Upper lobe of right lung (tissue), 1 donor: ENCODE data around the gene PIK3C3. TPM values are rescaled to one million over a fixed set of nuclear protein-coding genes. Genes with fewer than 3 reads are reported as not detected.

Experiments used
- ATAC-seq: fragments of 200-7000 bp; cut with Tn5 transposase; one replicate; pipeline ENCODE4 v1.9.1; 2020; ENCODE audit warnings: mild to moderate bottlenecking, moderate library complexity
- DNase-seq: peaks from one replicate; pipeline ENCODE4 v3.0.0-alpha.2; 2020
- H3K27ac ChIP-seq: fragments of 200-600 bp; one replicate; pipeline ENCODE4 v1.8.0; 2022
- H3K27me3 ChIP-seq: fragments of 200-600 bp; one replicate; pipeline ENCODE4 v1.8.0; 2022; ENCODE audit warnings: mild to moderate bottlenecking
- H3K36me3 ChIP-seq: fragments of 200-600 bp; one replicate; pipeline ENCODE4 v1.8.0; 2022
- H3K4me1 ChIP-seq: fragments of 200-600 bp; one replicate; pipeline ENCODE4 v1.8.0; 2022
- H3K4me3 ChIP-seq: fragments of 200-600 bp; one replicate; pipeline ENCODE4 v1.8.0; 2022; ENCODE audit warnings: mild to moderate bottlenecking
- H3K9me3 ChIP-seq: fragments of 200-600 bp; one replicate; pipeline ENCODE4 v1.8.0; 2022
- CTCF ChIP-seq: fragments of 200-600 bp; IDR thresholded peaks from one replicate; pipeline ENCODE4 v1.8.0; 2022; ENCODE audit warnings: antibody characterized with exemption
- intact Hi-C: fragments of 100-400 bp; cut with DNase I; formaldehyde crosslinking; loops from one replicate; pipeline ENCODE4 v1.11.0; 2022
- total RNA-seq: library from RNA; stranded (reverse); fragmentation: NEBNext Ultra II Directional; extraction: Animal tissue kit (Norgen Biotek cat#: 25700); gene quantifications from one replicate; pipeline ENCODE4 v1.2.1, GENCODE V29; 2021
- donor health status: DM: no; HTN: yes; CAD: no; lungs with severe emphysema.

The PIK3C3 gene
- total RNA-seq, 1 donor from 2014 or later: 54.2 TPM

- no peaks in the 10 kb centered on the region for H3K27me3 ChIP-seq
- intact Hi-C loops: no loop called here
- no peaks in the 10 kb centered on the region for H3K9me3 ChIP-seq
- DNase-seq (no peak), ATAC-seq (no peak)
- no peak overlapping the region for H3K4me3 ChIP-seq
- peaks cover 70% of the 10 kb centered on the region for H3K36me3 ChIP-seq
- TF ChIP-seq CTCF: no peak
- H3K4me1 ChIP-seq: peaks cover 4% of the 10 kb centered on the region
- no peak overlapping the region for H3K27ac ChIP-seq
Observed at GRCh38 chr18:41966943-41967342, 11.9 kb downstream of the PIK3C3 start.

GRCh38 chr18:41967680-41968079, 12.6 kb downstream of the PIK3C3 start:
- intact Hi-C loops: no loop called here
- Histone ChIP-seq H3K27ac (no peak overlapping the region), H3K4me1 (peaks cover 4% of the 10 kb centered on the region), H3K27me3 (no peaks in the 10 kb centered on the region), H3K36me3 (peaks cover 65% of the 10 kb centered on the region), H3K9me3 (no peaks in the 10 kb centered on the region), H3K4me3 (no peak overlapping the region)
- TF ChIP-seq CTCF: no peak
- no peak for DNase-seq
- no peak for ATAC-seq

DNA sequence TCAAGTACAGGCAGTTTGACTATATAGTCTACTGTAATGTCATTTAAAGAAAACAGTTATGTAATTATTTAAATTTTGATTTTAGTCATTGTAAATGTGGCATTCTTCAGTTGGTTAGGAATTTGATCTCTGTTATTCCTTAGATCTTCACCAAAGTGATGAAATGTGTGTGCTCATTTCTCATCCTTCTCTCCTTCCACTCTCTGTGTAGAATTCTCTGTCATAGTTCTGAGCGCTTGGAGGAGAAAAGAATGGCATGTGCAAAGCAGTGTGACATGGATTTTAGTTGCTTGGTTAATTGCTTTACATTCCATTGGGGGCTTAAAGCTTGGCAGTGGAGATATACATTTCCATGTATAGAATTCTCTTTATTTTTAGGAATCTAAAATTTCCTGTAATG, 14.8 kb downstream of the PIK3C3 start:
- DNase-seq (no peak), ATAC-seq (no peak)
- peaks cover 46% of the 10 kb centered on the region for H3K36me3 ChIP-seq
- no peak overlapping the region for H3K4me3 ChIP-seq
- no peaks in the 10 kb centered on the region for H3K9me3 ChIP-seq
- H3K4me1 ChIP-seq: peaks cover 4% of the 10 kb centered on the region
- H3K27me3 ChIP-seq: no peaks in the 10 kb centered on the region
- intact Hi-C loops: no loop called here
- H3K27ac ChIP-seq: no peak overlapping the region
- no peak for TF ChIP-seq CTCF

DNA sequence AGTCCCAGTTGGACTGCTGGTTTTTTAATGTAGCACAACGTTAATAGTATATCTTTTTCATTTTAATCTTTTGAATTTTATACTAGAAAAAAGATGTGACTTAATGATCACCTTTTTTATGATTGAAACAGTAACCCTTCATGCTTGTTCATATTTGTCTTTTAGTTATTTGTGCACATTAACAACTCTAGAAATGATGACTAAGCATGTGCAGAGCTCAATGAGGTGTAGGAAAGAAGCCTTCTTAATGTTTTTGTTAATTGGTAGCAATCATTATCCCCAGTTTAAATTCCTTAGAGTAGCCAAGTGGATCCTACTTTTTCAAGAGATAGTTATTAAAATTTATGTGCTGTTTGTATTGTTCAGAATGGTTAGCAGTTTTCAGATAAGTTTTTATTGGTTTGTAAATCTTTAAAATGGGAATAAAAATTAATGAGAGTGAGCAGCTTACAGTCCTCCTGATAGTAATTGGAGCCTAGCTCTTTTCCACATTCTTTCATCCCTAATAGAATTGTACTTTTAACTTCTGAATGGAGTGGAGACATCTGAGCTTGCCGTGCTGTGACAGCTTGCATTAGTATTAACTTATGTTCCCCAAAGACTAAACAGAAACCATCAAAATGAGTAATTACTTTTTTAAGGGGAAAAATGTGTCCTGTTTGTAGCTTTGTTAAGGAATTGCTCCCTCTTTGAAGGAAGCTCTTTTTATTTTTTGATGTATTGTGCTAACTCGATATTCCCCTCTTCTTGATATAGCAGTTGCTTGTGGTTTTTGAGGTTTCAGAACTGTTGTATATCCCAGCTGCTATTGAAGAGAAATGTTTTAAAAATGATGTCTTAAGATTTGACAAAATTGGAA, 17.3 kb downstream of the PIK3C3 start:
- TF ChIP-seq CTCF: no peak
- intact Hi-C loops: no loop called here
- no peak overlapping the region for H3K27ac ChIP-seq

DNA sequence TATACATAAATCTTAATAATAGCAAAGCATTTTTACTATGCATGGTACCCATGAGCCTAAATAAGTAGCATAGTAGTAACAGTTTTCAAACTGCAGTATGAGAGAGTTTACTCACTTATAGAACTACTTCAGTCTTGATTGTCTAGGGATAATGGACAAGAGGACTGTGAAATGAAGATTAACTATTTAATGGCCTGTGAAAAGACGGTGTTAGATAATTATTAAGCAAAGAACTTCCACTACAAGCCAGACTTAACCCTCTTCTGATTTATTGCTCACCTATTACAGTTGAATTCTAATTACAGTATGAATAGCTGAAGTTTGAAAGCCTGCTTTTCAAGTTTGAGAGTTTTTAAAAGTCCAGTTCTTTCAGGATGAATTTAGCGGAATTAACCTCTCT, 18.9 kb downstream of the PIK3C3 start:
- ATAC-seq (no peak), DNase-seq (no peak)
- TF ChIP-seq CTCF: no peak
- no peaks in the 10 kb centered on the region for H3K4me1 ChIP-seq
- H3K27me3 ChIP-seq: no peaks in the 10 kb centered on the region
- intact Hi-C loops: no loop called here
- H3K4me3 ChIP-seq: no peak overlapping the region
- no peaks in the 10 kb centered on the region for H3K9me3 ChIP-seq
- H3K36me3 ChIP-seq: peaks cover 23% of the 10 kb centered on the region
- H3K27ac ChIP-seq: no peak overlapping the region

More for the DNA sequence above, 17.3 kb downstream of the PIK3C3 start:
- no peaks in the 10 kb centered on the region for H3K4me1 ChIP-seq
- H3K27me3 ChIP-seq: no peaks in the 10 kb centered on the region
- H3K4me3 ChIP-seq: no peak overlapping the region
- DNase-seq: no peak
- no peaks in the 10 kb centered on the region for H3K9me3 ChIP-seq
- H3K36me3 ChIP-seq: peaks cover 33% of the 10 kb centered on the region
- no peak for ATAC-seq
